Neural cell (in vitro differentiated cells): Measurements from ENCODE around the gene RAPGEF2.

Experiments
- CTCF ChIP-seq: fragments of 450-650 bp; IDR thresholded peaks from 2 replicates; pipeline ENCODE4 v1.5.1; 2014; ENCODE audit warnings: antibody characterized with exemption, mild to moderate bottlenecking, moderate library complexity; ENCODE audit not compliant: poor library complexity, severe bottlenecking
- REST ChIP-seq: IDR thresholded peaks from 2 replicates; pipeline ENCODE4 v1.6.1; 2012; ENCODE audit warnings: borderline replicate concordance
- SMC3 ChIP-seq: fragments of 450-650 bp; conservative IDR thresholded peaks from 2 replicates; pipeline ENCODE4 v1.6.1; 2014; ENCODE audit warnings: antibody characterized with exemption, mild to moderate bottlenecking, moderate library complexity; ENCODE audit not compliant: poor library complexity
- TAF1 ChIP-seq: IDR thresholded peaks from 2 replicates; pipeline ENCODE4 v1.6.1; 2012; ENCODE audit warnings: low read depth

GRCh38 chr4:159148441-159148840 is 45.6 kb downstream of the RAPGEF2 start:
- TF ChIP-seq CTCF (no peak), REST (no peak), TAF1 (no peak), SMC3 (no peak)
